Endothelial cell of umbilical vein (primary cell): ENCODE results near the gene ALG2. TPM values are rescaled to one million over a fixed set of nuclear protein-coding genes. Genes with fewer than 3 reads are reported as not detected.

Source experiments
- BruUV-seq: library from RNA; stranded (reverse); fragments of 400-500 nt; replicated peaks from 2 replicates; lab custom pipeline; 2021; lab: Mats Ljungman, UMichigan
- CTCF ChIA-PET: fragments of 300-600, 350-600 bp; sonication (Branson Sonifier 250); formaldehyde crosslinking; loops from one replicate; lab custom pipeline; 2021; ENCODE audit warnings: antibody characterized with exemption, inconsistent platforms; lab: Charles Lee
- POLR2A ChIA-PET: fragments of 300-600, 350-600 bp; sonication (Branson Sonifier 250); formaldehyde crosslinking; loops from one replicate; lab custom pipeline; 2021; ENCODE audit warnings: antibody characterized with exemption, inconsistent platforms; lab: Charles Lee
- DNase-seq: peaks from one replicate; pipeline ENCODE4 v3.0.0-alpha.2; 2011; ENCODE audit warnings: low read depth, low spot score
- FAIRE-seq: peaks from 2 replicates; lab custom pipeline; 2011; peaks lifted over from hg19 to GRCh38; lab: Jason Lieb, UNC
- H2AFZ ChIP-seq: 2 replicates; pipeline ENCODE4 v1.6.0; 2012; ENCODE audit warnings: low read depth, low read length, control low read depth, inconsistent platforms
- H3K27ac ChIP-seq: 2 replicates; pipeline ENCODE4 v1.5.1; 2011; ENCODE audit warnings: low read depth, mild to moderate bottlenecking, control low read depth, low read length, moderate library complexity; ENCODE audit not compliant: insufficient read depth
- H3K27me3 ChIP-seq, 2 experiments: 2 replicates each; pipeline versions ENCODE4 v1.6.0 to v1.6.1; 2011; ENCODE audit warnings: low read length in 2 of 2, mixed read lengths in 1 of 2; ENCODE audit not compliant: control insufficient read depth in 2 of 2, insufficient read depth in 2 of 2
- H3K36me3 ChIP-seq, 2 experiments: 2 replicates in 1 of 2; 3 replicates in 1 of 2; pipeline ENCODE4 v1.5.1; 2011; ENCODE audit warnings: low read length in 2 of 2, mild to moderate bottlenecking in 1 of 2, moderate library complexity in 1 of 2; ENCODE audit not compliant: control insufficient read depth in 2 of 2, insufficient read depth in 2 of 2; ENCODE audit errors: extremely low read depth in 1 of 2
- H3K4me1 ChIP-seq: 3 replicates; pipeline ENCODE4 v1.5.1; 2011; ENCODE audit warnings: mild to moderate bottlenecking, low read length; ENCODE audit not compliant: control insufficient read depth, insufficient read depth; ENCODE audit errors: extremely low read depth
- H3K4me2 ChIP-seq: 2 replicates; pipeline ENCODE4 v1.6.1; 2011; ENCODE audit warnings: low read length, control low read depth, mixed read lengths; ENCODE audit not compliant: insufficient read depth
- H3K4me3 ChIP-seq, 3 experiments: fragments of 200-600 bp in 1 of 3; sonication (generic), shearing (Covaris generic) in 1 of 3; replicated peaks in 1 of 3; 2 replicates each; pipeline ENCODE4 v1.5.1; 2011 to 2016; ENCODE audit warnings: control low read depth in 3 of 3, low read length in 3 of 3, mild to moderate bottlenecking in 2 of 3, inconsistent platforms in 1 of 3, low read depth in 1 of 3, moderate library complexity in 1 of 3; ENCODE audit not compliant: insufficient read depth in 1 of 3
- H3K79me2 ChIP-seq: 2 replicates; pipeline ENCODE4 v1.6.0; 2012; ENCODE audit warnings: low read length, inconsistent platforms; ENCODE audit not compliant: control insufficient read depth, insufficient read depth
- H3K9ac ChIP-seq: replicated peaks from 2 replicates; pipeline ENCODE3; 2011; ENCODE audit warnings: low read length, control low read depth; ENCODE audit not compliant: insufficient read depth; ENCODE audit errors: extremely low read depth
- H3K9me1 ChIP-seq: replicated peaks from 3 replicates; pipeline ENCODE4 v1.6.0; 2011; ENCODE audit warnings: mild to moderate bottlenecking, low read length; ENCODE audit not compliant: control insufficient read depth, insufficient read depth; ENCODE audit errors: extremely low read depth
- H3K9me3 ChIP-seq: replicated peaks from 2 replicates; pipeline ENCODE4 v1.5.1; 2012; ENCODE audit warnings: low read length, inconsistent platforms; ENCODE audit not compliant: control insufficient read depth, insufficient read depth
- H4K20me1 ChIP-seq: replicated peaks from 2 replicates; pipeline ENCODE3; 2011; ENCODE audit warnings: mild to moderate bottlenecking, low read length; ENCODE audit not compliant: control insufficient read depth, insufficient read depth; ENCODE audit errors: extremely low read depth
- CTCF ChIP-seq, 2 donors: IDR thresholded peaks; 1 replicate in 1 of 2; 2 replicates in 1 of 2; pipeline ENCODE4 v1.5.1; 2011; ENCODE audit warnings: low read length in 2 of 2, mild to moderate bottlenecking in 2 of 2, moderate library complexity in 2 of 2, control low read depth in 1 of 2, inconsistent platforms in 1 of 2, low read depth in 1 of 2; ENCODE audit not compliant: insufficient read depth in 1 of 2; ENCODE audit errors: extremely low read depth in 1 of 2
- EZH2 ChIP-seq: IDR thresholded peaks from 2 replicates; pipeline ENCODE4 v1.6.1; 2012; ENCODE audit warnings: borderline replicate concordance, low read depth, mild to moderate bottlenecking, moderate library complexity, low read length, inconsistent platforms; ENCODE audit not compliant: severe bottlenecking
- FOS ChIP-seq: IDR thresholded peaks from 2 replicates; pipeline ENCODE4 v1.6.1; 2011; ENCODE audit warnings: mild to moderate bottlenecking, low read length, moderate library complexity, borderline replicate concordance; ENCODE audit not compliant: insufficient read depth
- GATA2 ChIP-seq: IDR thresholded peaks from 2 replicates; pipeline ENCODE4 v1.7.0; 2011; ENCODE audit warnings: low read depth, mild to moderate bottlenecking, moderate library complexity, mixed read lengths, low read length; ENCODE audit not compliant: insufficient read length, insufficient read depth
- JUN ChIP-seq: IDR thresholded peaks from 2 replicates; pipeline ENCODE4 v1.6.1; 2011; ENCODE audit warnings: borderline replicate concordance, low read depth; ENCODE audit not compliant: insufficient read length, insufficient read depth
- MAX ChIP-seq: IDR thresholded peaks from 2 replicates; pipeline ENCODE4 v1.6.1; 2011; ENCODE audit not compliant: insufficient read depth, insufficient read length
- MYC ChIP-seq: IDR thresholded peaks from one replicate; pipeline ENCODE4 v1.6.1; 2011; ENCODE audit warnings: mild to moderate bottlenecking, low read depth, low read length
- POLR2A ChIP-seq: IDR thresholded peaks from 2 replicates; pipeline ENCODE4 v1.6.1; 2012; ENCODE audit warnings: low read depth, mild to moderate bottlenecking, control low read depth, low read length
- POLR2AphosphoS5 ChIP-seq: IDR thresholded peaks from 2 replicates; pipeline ENCODE4 v1.6.1; 2012; ENCODE audit warnings: low read depth, mild to moderate bottlenecking, control low read depth, low read length, moderate library complexity; ENCODE audit not compliant: insufficient read depth
- dilution Hi-C: fragments of 300-500 bp; cut with MboI; formaldehyde crosslinking; loops from one replicate; pipeline ENCODE4 v1.15.0; 2019; ENCODE audit warnings: low sequenced_read_pairs; ENCODE audit not compliant: extremely low pct_ligation_motif_present
- intact Hi-C: fragments of 100-400 bp; cut with micrococcal nuclease; formaldehyde crosslinking; loops from one replicate; pipeline ENCODE4 v1.10.0; 2022
- polyA plus RNA-seq, 4 experiments: library from polyadenylated mRNA; depleted of rRNA in 3 of 4; stranded (reverse) in 3 of 4; unstranded in 1 of 4; fragments of >200 nt; gene quantifications; 2 replicates each; pipeline versions ENCODE4 v1.2.1 to v1.2.3, GENCODE V29; 2011 to 2012; ENCODE audit warnings: missing spikeins in 1 of 4
- total RNA-seq: library from RNA; stranded (reverse); gene quantifications from 2 replicates; pipeline ENCODE4 v1.2.3, GENCODE V29; 2021

Gene ALG2
- total and polyA plus RNA-seq, 2 donors (not counting 3 experiments of a cell fraction or from before 2014, with no cell fraction given), result 32.4 to 40.7 TPM

- no TSS peak for BruUV-seq
- Histone ChIP-seq H3K9me3 (no peaks in the 10 kb centered on the region), H3K9me1 (no peaks in the 10 kb centered on the region), H4K20me1 (no peaks in the 10 kb centered on the region), H3K4me1 (peaks cover 10% of the 10 kb centered on the region), H3K9ac (no peak overlapping the region), H3K79me2 (no peaks in the 10 kb centered on the region), H3K36me3 (no peaks in the 10 kb centered on the region), H3K27ac (no peak overlapping the region), H3K4me2 (no peak overlapping the region), H2AFZ (no peak overlapping the region), H3K27me3 (no peaks in the 10 kb centered on the region), H3K4me3 (no peak overlapping the region)
- DNase-seq (no peak), FAIRE-seq (no peak)
- intact Hi-C loops (loop anchor here (5.0 kb wide), 1 partner anchor 251 kb away; no protein-coding TSS in a partner anchor), dilution Hi-C loops (no loop called here)
- ChIA-PET CTCF (interaction anchor here (1.0 kb wide), 1 partner anchor 1035 kb away, joined by 3 read pairs; no protein-coding TSS in a partner anchor), POLR2A (no interaction called here)
- no peak for TF ChIP-seq MAX
- no peak for TF ChIP-seq GATA2
- no peak for TF ChIP-seq FOS
- TF ChIP-seq POLR2A, result no peak
- TF ChIP-seq POLR2AphosphoS5, result no peak
- TF ChIP-seq MYC, result no peak
Measured at GRCh38 chr9:99181206-99181605, 40.5 kb downstream of the ALG2 start.

- BruUV-seq, result no TSS peak
- dilution Hi-C loops, result no loop called here
- Histone ChIP-seq H3K4me1 (peaks cover 10% of the 10 kb centered on the region), H3K9me1 (no peaks in the 10 kb centered on the region), H3K27ac (no peak overlapping the region), H3K9me3 (no peaks in the 10 kb centered on the region), H3K79me2 (no peaks in the 10 kb centered on the region), H3K36me3 (no peaks in the 10 kb centered on the region), H3K4me3 (no peak overlapping the region), H3K9ac (no peak overlapping the region), H3K27me3 (no peaks in the 10 kb centered on the region), H4K20me1 (no peaks in the 10 kb centered on the region), H3K4me2 (no peak overlapping the region), H2AFZ (no peak overlapping the region)
- ChIA-PET POLR2A (no interaction called here), CTCF (no interaction called here)
- FAIRE-seq, result no peak
- intact Hi-C loops, result loop anchor here (5.0 kb wide), 1 partner anchor 252 kb away; no protein-coding TSS in a partner anchor
- TF ChIP-seq MYC (no peak), EZH2 (no peak), FOS (no peak), MAX (no peak), CTCF (IDR thresholded peaks at IDR 0.05; ENCODE audit: extremely low read depth in 1 of 2, insufficient read depth in 1 of 2, low read depth in 1 of 2, low read length in 2 of 2) (no peak), POLR2AphosphoS5 (no peak), JUN (no peak), POLR2A (no peak), GATA2 (no peak)
- no peak for DNase-seq
Measured at GRCh38 chr9:99180662-99181061, 41.1 kb downstream of the ALG2 start.
